Ovary (tissue), 3 donors: Measurements from ENCODE around the gene CDC26.

Experiments
- CTCF ChIP-seq, 3 donors: fragments of 450-650 bp in 2 of 3; fragments of 200-600 bp in 1 of 3; IDR thresholded peaks; one replicate each; pipeline versions ENCODE4 v1.5.1 to v1.8.0; 2016 to 2022; ENCODE audit warnings: antibody characterized with exemption in 3 of 3, mild to moderate bottlenecking in 1 of 3
- POLR2A ChIP-seq: fragments of 450-650 bp; IDR thresholded peaks from one replicate; pipeline ENCODE4 v1.6.1; 2017; ENCODE audit warnings: antibody characterized with exemption, mild to moderate bottlenecking, moderate library complexity
- donor health status: DM: no; HTN: no; CAD: no.

GRCh38 chr9:113247640-113248039, 27.7 kb downstream of the CDC26 start:
- no peak for TF ChIP-seq POLR2A
- no peak for TF ChIP-seq CTCF (IDR thresholded peaks at IDR 0.05)
